GM18502 (cell line): ENCODE measurements around the gene ACP7.

ENCODE experiments used
- ATAC-seq: cut with Tn5 transposase; IDR thresholded peaks from one replicate; pipeline ENCODE4 v1.9.1; 2021; ENCODE audit warnings: mild to moderate bottlenecking; ENCODE audit not compliant: unreplicated experiment, poor library complexity

The ACP7 gene

GRCh38 chr19:39145180-39145953, 61.2 kb downstream of the ACP7 start:
- ATAC-seq: no peak

GRCh38 chr19:39146091-39146490, 61.9 kb downstream of the ACP7 start:
- ATAC-seq: no peak

- ATAC-seq: no peak
Measured at GRCh38 chr19:39146686-39147450, 62.7 kb downstream of the ACP7 start.

DNA sequence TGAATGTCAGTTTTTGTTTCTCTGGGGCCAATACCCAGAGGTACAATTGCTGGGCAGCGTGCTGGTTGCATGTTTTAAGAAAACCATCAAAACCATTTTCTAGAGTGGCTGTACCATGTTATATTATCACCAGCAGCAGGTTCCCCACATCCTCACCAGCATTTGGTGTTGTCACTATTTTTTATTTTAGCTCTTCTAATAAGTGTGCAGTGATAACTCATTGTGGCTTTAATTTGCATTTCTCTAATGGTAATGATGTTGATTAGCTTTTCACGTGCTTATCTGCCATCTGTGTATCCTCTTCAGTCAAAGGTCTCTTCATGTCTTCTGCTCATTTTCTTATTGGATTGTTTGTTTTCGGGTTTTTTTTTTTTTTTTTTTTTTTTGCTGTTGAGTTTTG, 63.3 kb downstream of the ACP7 start:
- ATAC-seq: no peak

DNA sequence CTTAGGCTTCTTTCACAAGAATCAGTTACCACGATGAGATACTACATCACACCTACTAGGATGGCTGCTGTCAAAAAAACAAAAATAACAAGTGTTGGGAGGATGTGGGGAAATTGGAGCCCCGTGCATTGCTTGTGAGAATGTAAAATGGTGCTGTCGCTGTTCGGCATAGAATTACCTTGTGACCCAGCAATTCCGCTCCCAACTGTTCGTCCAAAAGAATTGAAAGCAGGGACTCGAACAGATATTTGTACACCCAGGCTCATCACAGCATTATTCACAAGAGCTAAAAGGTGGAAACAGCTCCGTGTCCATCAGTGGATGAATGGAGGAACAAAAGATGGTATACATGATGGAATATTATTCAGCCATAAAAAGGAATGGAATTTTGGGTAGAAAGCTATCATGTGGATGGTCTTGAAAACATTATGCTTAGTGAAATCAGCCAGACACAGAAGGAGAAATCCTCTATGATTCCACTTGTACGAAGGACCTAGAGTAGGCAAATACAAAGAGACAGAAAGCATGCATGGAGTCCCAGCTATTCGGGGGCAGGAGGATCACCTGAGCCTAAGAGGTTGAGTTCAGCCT, 64.9 kb downstream of the ACP7 start:
- no peak for ATAC-seq

DNA sequence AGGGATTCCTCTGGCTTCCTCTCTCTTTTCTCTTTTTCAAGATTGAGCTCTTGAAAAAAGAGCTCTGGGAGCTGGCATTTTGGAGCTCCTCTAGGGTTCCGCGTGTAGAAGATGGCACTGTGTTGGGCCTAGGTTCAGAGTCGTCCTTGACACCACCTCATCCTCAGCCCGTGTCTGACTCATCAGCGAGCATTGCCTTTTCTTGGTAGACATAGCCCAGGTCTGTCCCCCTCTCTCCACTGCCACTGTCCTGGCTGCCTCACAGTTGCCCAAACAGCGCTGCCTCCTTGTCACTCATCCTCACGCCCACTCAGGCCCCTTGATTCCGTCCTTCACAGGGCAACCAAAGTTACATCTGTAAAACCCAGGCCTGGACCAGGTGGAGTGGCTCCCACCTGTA, 66.1 kb downstream of the ACP7 start:
- no peak for ATAC-seq

DNA sequence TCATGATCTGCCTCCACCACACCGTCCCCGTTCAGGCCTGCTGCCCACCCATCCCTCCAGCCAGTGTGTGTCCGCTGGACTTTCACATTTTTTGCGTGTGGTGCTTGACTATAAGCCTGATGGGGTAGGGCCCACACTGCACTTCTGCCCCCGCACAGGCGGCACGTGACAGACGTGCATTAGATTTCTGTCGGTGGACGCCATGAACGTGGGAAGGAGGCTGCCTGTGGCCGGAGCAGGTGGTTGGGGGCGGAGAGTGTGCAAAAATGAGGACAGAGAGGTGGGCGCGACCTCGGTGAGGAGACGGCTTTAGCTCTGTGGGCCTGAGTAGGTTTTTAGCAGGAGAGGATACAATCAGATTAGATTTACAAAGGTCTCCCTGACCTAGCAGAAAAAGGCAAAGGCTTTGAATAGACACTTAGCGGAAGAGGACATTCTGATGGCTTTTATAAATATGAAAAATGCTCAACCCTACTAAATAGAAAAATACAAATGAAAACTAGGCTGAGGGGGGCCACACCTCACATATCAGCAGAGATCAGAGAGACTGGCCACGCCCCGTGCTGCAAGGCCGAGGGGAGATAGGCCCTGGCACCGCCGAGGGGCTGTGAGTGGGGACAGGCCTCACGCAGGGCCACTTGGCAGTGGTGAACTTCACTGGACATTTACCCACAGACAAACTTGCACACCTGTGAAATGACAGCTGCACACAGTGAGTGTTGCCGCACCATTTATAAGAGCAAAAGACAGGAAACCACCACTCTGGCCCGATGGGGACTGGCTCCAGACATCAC, 66.8 kb downstream of the ACP7 start:
- no peak for ATAC-seq

- ATAC-seq: no peak
Measured at GRCh38 chr19:39152066-39152465, 67.9 kb downstream of the ACP7 start.

DNA sequence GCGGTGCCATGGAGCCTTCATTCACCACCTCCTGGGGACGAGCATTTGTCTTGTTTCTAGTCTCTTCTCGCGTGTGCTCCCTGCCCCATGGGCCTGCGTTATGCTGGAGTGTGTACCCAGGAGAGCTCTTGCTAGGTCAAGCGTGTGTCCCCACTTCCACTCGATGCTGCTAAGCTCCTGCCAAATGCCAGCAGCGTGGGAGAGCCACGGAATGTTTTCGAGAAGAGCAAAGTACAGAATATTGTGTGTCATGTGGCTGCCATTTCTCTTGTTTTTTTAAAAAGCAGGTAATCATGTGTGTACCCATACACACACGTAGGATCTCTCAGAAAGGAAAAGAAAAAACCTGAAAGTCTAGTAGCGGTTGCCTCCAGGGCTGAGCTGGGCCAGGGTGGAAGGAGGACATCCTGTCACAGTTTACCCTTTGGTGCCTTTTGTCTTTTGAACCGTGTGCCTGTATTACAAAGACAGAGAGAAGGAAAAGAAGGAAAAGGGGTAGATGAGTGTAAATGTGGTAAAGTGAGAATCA, 70.0 kb downstream of the ACP7 start:
- no peak for ATAC-seq

DNA sequence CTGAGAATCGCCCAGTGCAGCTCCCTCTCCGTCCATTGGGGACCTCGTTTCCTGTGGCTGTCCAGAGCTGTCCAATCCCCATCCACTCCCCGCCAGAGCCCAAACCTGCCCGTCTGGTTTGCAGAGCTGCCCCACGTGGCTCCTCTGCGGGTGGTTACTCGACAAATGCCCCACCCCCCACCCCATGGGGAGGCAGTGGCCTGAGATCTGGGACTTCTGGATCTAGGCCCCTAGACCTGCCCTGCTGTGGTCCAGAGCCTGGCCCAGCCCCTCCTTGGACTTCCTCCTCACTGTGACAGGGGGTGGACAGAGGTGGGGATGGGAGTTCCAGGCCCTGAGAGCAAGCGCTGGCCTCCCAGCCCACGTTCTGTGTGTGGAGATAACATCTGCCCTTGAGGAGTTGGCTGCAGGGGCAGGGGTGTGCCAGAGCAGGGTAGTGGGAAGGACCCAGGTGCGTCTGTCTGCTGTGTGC, 70.5 kb downstream of the ACP7 start:
- ATAC-seq: no peak

DNA sequence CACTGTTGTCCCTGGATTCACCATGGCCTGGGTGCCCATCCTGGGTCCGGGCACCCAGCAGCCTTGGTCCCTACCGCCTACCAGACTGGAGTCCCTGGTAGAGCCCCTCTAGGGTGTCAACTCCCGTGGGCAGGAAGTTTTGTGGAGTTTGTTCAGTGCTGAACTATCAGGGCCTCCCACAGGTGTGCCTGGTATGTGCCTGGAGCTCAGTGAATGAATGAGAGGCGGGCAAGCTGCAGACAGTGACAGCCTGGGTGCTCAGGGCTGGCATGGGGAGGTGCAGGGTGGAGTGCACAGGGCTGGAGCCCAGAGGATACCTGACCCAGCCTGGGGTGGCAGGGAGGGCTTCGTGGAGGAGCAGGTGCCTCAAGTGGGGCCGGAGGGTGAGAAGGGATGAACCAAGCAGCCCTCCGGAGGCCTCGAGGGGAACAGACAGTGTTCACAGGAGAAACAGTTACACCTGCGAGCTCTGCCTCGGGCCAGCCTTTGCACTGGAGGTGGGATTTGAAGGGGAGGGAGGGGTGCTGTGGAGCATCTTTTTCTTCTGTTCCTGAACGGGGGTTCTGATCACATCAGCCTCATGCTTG, 71.0 kb downstream of the ACP7 start:
- ATAC-seq: no peak

DNA sequence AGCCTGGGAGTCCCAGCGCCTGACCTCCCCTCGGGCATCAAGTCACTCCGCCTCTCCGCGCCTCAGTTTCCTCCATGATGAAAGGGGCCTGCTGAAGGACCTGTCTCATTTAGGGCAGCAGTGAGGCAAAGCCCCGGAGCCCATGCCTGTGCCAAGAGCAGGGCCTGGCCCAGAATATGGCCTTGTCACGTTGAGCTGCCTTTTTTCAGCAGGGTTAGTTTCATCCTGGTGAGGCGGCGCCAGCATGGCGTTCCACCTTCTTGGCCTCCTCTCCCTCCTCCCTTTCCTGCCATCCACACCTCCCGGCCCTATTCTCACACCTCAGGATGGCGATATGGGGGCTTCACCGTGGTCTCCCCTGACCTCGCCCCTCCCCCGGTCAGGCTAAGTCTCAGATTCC, 71.6 kb downstream of the ACP7 start:
- ATAC-seq: no peak

DNA sequence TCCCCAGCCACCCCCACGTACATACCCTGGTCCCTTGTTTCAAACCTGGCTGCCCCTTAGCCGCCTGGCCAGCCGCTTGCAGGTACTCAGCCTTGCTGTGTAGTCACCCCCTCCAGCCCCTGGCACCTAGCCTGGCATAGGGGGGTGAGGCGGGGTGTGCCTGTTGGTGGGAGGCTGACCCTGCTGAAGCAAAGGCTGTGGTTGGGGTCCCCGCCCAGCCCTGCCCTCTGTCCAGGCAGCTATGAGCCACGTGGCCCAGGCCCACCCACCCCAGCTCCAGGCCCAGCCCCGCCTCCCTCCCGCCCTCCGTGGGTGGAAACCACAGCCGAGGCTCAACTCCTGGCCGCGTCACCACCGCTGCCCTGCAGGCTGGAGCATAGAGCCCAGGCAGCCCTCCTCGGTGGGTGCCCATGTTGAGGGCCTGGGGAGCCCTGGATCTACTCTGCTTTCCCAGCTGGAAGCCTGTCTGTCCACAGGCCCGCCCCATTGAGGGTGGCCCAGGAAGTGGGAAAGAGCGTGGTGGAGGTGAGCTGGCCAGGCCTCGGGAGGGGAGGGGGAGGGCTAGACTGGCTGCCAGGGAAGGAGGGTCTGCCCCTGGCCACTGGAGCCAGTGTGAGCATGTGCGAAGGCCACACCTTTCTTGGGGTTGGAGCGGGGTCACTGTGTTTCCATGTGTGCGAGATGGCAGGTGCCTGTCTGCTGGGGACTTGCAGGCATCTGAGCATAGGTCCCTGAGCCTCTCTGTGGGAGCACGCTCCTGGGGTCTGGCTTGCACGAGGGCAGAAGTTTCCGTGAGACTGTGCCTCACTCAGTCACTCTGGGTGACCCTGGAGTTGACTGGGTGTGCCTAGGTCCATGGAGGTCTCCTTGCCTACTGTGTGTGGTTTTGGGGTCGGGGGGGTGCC, 72.4 kb downstream of the ACP7 start:
- ATAC-seq: no peak

- ATAC-seq: no peak
Measured at GRCh38 chr19:39157275-39157996, 73.3 kb downstream of the ACP7 start.

DNA sequence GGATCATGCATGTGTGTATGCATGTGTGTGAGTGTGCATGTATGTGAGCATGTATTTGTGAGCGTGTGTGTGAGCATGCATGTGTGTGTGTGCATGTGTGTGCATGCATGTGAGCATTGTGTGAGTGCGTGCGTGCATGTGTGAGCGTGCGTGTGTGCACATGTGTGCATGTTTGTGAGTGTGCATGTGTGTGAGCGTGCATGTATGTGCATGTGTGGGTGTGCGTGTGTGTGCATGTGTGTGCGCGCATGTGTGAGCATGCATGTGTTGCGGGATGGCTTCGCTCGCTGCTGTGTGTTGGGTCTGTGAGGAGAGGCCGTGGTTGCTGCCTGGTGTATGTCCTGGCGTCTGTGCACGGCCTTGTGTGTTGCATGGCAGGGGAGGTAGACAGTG, 73.8 kb downstream of the ACP7 start:
- ATAC-seq: no peak

DNA sequence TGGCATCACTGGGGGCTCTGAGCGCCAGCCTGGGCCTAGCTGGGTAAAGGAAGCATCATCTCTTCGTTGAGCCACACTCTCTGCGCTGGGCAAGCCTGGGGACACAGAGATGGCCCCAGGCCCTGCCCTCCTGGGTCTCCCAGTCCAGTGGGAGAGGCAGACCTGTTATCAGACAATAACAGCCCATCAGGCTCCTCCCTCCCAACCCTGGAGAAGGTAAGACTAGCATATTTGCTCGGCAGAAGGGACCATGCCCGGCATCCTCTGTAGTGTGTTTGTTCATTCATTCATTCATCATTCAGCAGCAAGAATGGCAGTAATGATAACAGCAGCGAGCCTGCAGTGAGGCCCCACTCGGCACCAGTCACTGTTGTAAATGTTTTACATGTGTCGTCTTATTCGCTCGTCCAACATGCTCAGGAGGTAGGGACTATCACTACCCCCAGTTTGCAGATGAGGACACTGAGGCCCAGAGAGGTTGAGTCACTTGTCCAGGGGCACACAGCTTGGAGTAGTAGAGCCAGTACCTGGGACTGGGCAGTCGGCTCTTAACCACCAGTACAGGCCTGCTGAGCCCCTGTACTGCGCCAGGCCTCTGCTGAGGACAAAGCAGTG, 74.6 kb downstream of the ACP7 start:
- no peak for ATAC-seq

DNA sequence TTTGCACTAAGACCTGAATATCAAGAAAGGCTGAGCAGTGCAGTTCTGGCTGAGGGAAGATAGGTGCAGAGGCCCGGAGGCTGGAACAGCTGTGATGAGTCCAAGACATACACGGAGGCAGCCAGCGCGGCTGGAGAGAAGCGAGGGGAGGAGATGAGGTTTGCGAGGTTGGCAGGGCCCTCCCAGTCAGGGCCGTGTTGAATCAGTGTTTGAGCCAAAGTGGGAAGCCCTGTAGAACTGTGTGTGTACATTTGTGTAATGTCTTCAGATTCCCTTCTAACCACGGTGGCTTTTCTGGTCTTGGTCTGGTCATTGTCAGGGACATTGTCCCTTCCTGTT, 76.3 kb downstream of the ACP7 start:
- no peak for ATAC-seq
